Right lobe of liver (tissue), 4 donors: ENCODE measurements around the gene EDC3.

Experiments
- CTCF ChIP-seq, 4 donors: fragments of 200-600 bp in 3 of 4; fragments of 450-650 bp in 1 of 4; IDR thresholded peaks; one replicate each; pipeline versions ENCODE4 v1.5.1 to v1.8.0; 2016 to 2022; ENCODE audit warnings: antibody characterized with exemption in 4 of 4, mild to moderate bottlenecking in 2 of 4
- POLR2A ChIP-seq: fragments of 450-650 bp; IDR thresholded peaks from one replicate; pipeline ENCODE4 v1.6.1; 2017; ENCODE audit warnings: antibody characterized with exemption, mild to moderate bottlenecking
- donor health status: DM: no; HTN: no; CAD: no.
- donor health status: DM: no; HTN: no; CAD: no.
- donor health status: DM: no; HTN: yes; CAD: no.

GRCh38 chr15:74643665-74644204, 52.1 kb downstream of the EDC3 start:
- no peak for TF ChIP-seq CTCF (IDR thresholded peaks at IDR 0.05)
- TF ChIP-seq POLR2A: no peak
